Endothelial cell of umbilical vein (primary cell): Measurements from ENCODE around the gene STRN. TPM values are rescaled to one million over a fixed set of nuclear protein-coding genes. Genes with fewer than 3 reads are reported as not detected.

Experiments
- BruUV-seq: library from RNA; stranded (reverse); fragments of 400-500 nt; replicated peaks from 2 replicates; lab custom pipeline; 2021; lab: Mats Ljungman, UMichigan
- CTCF ChIA-PET: fragments of 300-600, 350-600 bp; sonication (Branson Sonifier 250); formaldehyde crosslinking; loops from one replicate; lab custom pipeline; 2021; ENCODE audit warnings: antibody characterized with exemption, inconsistent platforms; lab: Charles Lee
- POLR2A ChIA-PET: fragments of 300-600, 350-600 bp; sonication (Branson Sonifier 250); formaldehyde crosslinking; loops from one replicate; lab custom pipeline; 2021; ENCODE audit warnings: antibody characterized with exemption, inconsistent platforms; lab: Charles Lee
- DNase-seq: peaks from one replicate; pipeline ENCODE4 v3.0.0-alpha.2; 2011; ENCODE audit warnings: low read depth, low spot score
- FAIRE-seq: peaks from 2 replicates; lab custom pipeline; 2011; peaks lifted over from hg19 to GRCh38; lab: Jason Lieb, UNC
- H2AFZ ChIP-seq: 2 replicates; pipeline ENCODE4 v1.6.0; 2012; ENCODE audit warnings: low read depth, low read length, control low read depth, inconsistent platforms
- H3K27ac ChIP-seq: 2 replicates; pipeline ENCODE4 v1.5.1; 2011; ENCODE audit warnings: low read depth, mild to moderate bottlenecking, control low read depth, low read length, moderate library complexity; ENCODE audit not compliant: insufficient read depth
- H3K27me3 ChIP-seq, 2 experiments: 2 replicates each; pipeline versions ENCODE4 v1.6.0 to v1.6.1; 2011; ENCODE audit warnings: low read length in 2 of 2, mixed read lengths in 1 of 2; ENCODE audit not compliant: control insufficient read depth in 2 of 2, insufficient read depth in 2 of 2
- H3K36me3 ChIP-seq, 2 experiments: 2 replicates in 1 of 2; 3 replicates in 1 of 2; pipeline ENCODE4 v1.5.1; 2011; ENCODE audit warnings: low read length in 2 of 2, mild to moderate bottlenecking in 1 of 2, moderate library complexity in 1 of 2; ENCODE audit not compliant: control insufficient read depth in 2 of 2, insufficient read depth in 2 of 2; ENCODE audit errors: extremely low read depth in 1 of 2
- H3K4me1 ChIP-seq: 3 replicates; pipeline ENCODE4 v1.5.1; 2011; ENCODE audit warnings: mild to moderate bottlenecking, low read length; ENCODE audit not compliant: control insufficient read depth, insufficient read depth; ENCODE audit errors: extremely low read depth
- H3K4me2 ChIP-seq: 2 replicates; pipeline ENCODE4 v1.6.1; 2011; ENCODE audit warnings: low read length, control low read depth, mixed read lengths; ENCODE audit not compliant: insufficient read depth
- H3K4me3 ChIP-seq, 3 experiments: fragments of 200-600 bp in 1 of 3; sonication (generic), shearing (Covaris generic) in 1 of 3; replicated peaks in 1 of 3; 2 replicates each; pipeline ENCODE4 v1.5.1; 2011 to 2016; ENCODE audit warnings: control low read depth in 3 of 3, low read length in 3 of 3, mild to moderate bottlenecking in 2 of 3, inconsistent platforms in 1 of 3, low read depth in 1 of 3, moderate library complexity in 1 of 3; ENCODE audit not compliant: insufficient read depth in 1 of 3
- H3K79me2 ChIP-seq: 2 replicates; pipeline ENCODE4 v1.6.0; 2012; ENCODE audit warnings: low read length, inconsistent platforms; ENCODE audit not compliant: control insufficient read depth, insufficient read depth
- H3K9ac ChIP-seq: replicated peaks from 2 replicates; pipeline ENCODE3; 2011; ENCODE audit warnings: low read length, control low read depth; ENCODE audit not compliant: insufficient read depth; ENCODE audit errors: extremely low read depth
- H3K9me1 ChIP-seq: replicated peaks from 3 replicates; pipeline ENCODE4 v1.6.0; 2011; ENCODE audit warnings: mild to moderate bottlenecking, low read length; ENCODE audit not compliant: control insufficient read depth, insufficient read depth; ENCODE audit errors: extremely low read depth
- H3K9me3 ChIP-seq: replicated peaks from 2 replicates; pipeline ENCODE4 v1.5.1; 2012; ENCODE audit warnings: low read length, inconsistent platforms; ENCODE audit not compliant: control insufficient read depth, insufficient read depth
- H4K20me1 ChIP-seq: replicated peaks from 2 replicates; pipeline ENCODE3; 2011; ENCODE audit warnings: mild to moderate bottlenecking, low read length; ENCODE audit not compliant: control insufficient read depth, insufficient read depth; ENCODE audit errors: extremely low read depth
- EZH2 ChIP-seq: IDR thresholded peaks from 2 replicates; pipeline ENCODE4 v1.6.1; 2012; ENCODE audit warnings: borderline replicate concordance, low read depth, mild to moderate bottlenecking, moderate library complexity, low read length, inconsistent platforms; ENCODE audit not compliant: severe bottlenecking
- FOS ChIP-seq: IDR thresholded peaks from 2 replicates; pipeline ENCODE4 v1.6.1; 2011; ENCODE audit warnings: mild to moderate bottlenecking, low read length, moderate library complexity, borderline replicate concordance; ENCODE audit not compliant: insufficient read depth
- GATA2 ChIP-seq: IDR thresholded peaks from 2 replicates; pipeline ENCODE4 v1.7.0; 2011; ENCODE audit warnings: low read depth, mild to moderate bottlenecking, moderate library complexity, mixed read lengths, low read length; ENCODE audit not compliant: insufficient read length, insufficient read depth
- JUN ChIP-seq: IDR thresholded peaks from 2 replicates; pipeline ENCODE4 v1.6.1; 2011; ENCODE audit warnings: borderline replicate concordance, low read depth; ENCODE audit not compliant: insufficient read length, insufficient read depth
- MYC ChIP-seq: IDR thresholded peaks from one replicate; pipeline ENCODE4 v1.6.1; 2011; ENCODE audit warnings: mild to moderate bottlenecking, low read depth, low read length
- POLR2AphosphoS5 ChIP-seq: IDR thresholded peaks from 2 replicates; pipeline ENCODE4 v1.6.1; 2012; ENCODE audit warnings: low read depth, mild to moderate bottlenecking, control low read depth, low read length, moderate library complexity; ENCODE audit not compliant: insufficient read depth
- dilution Hi-C: fragments of 300-500 bp; cut with MboI; formaldehyde crosslinking; loops from one replicate; pipeline ENCODE4 v1.15.0; 2019; ENCODE audit warnings: low sequenced_read_pairs; ENCODE audit not compliant: extremely low pct_ligation_motif_present
- intact Hi-C: fragments of 100-400 bp; cut with micrococcal nuclease; formaldehyde crosslinking; loops from one replicate; pipeline ENCODE4 v1.10.0; 2022
- polyA plus RNA-seq, 4 experiments: library from polyadenylated mRNA; depleted of rRNA in 3 of 4; stranded (reverse) in 3 of 4; unstranded in 1 of 4; fragments of >200 nt; gene quantifications; 2 replicates each; pipeline versions ENCODE4 v1.2.1 to v1.2.3, GENCODE V29; 2011 to 2012; ENCODE audit warnings: missing spikeins in 1 of 4
- total RNA-seq: library from RNA; stranded (reverse); gene quantifications from 2 replicates; pipeline ENCODE4 v1.2.3, GENCODE V29; 2021
- TF ChIP-seq, protein P1 (sequence below), 2 donors: IDR thresholded peaks; 1 replicate in 1 of 2; 2 replicates in 1 of 2; pipeline ENCODE4 v1.5.1; 2011; ENCODE audit warnings: low read length in 2 of 2, mild to moderate bottlenecking in 2 of 2, moderate library complexity in 2 of 2, control low read depth in 1 of 2, inconsistent platforms in 1 of 2, low read depth in 1 of 2; ENCODE audit not compliant: insufficient read depth in 1 of 2; ENCODE audit errors: extremely low read depth in 1 of 2
- TF ChIP-seq, protein P2 (sequence below): IDR thresholded peaks from 2 replicates; pipeline ENCODE4 v1.6.1; 2011; ENCODE audit not compliant: insufficient read depth, insufficient read length

Gene STRN
- total and polyA plus RNA-seq, 2 donors (not counting 3 experiments of a cell fraction or from before 2014, with no cell fraction given), result 6.7 to 33.4 TPM

DNA sequence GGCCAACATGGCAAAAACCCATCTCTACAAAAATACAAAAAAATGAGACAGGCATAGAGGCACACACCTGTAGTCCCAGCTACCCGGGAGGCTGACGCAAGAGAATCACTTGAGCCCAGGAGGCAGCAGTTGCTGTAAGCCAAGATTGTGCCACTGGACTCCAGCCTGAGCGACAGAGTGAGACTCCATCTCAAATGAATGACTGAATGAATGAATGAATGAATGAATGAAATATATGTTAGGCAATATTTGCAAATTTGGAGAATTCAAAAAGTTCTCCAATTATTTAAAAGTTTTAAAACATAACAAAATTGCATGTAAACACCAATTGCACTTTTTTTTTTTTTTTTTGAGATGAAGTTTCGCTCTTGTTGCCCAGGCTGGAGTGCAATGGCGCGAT lies 61.7 kb downstream of the STRN start:
- no peak overlapping the region for H3K27ac ChIP-seq
- H3K79me2 ChIP-seq, result no peaks in the 10 kb centered on the region
- intact Hi-C loops (no loop called here), dilution Hi-C loops (no loop called here)
- H3K4me2 ChIP-seq, result no peak overlapping the region
- FAIRE-seq (no peak), DNase-seq (no peak)
- no peaks in the 10 kb centered on the region for H3K4me1 ChIP-seq
- POLR2A ChIA-PET, result no interaction called here
- no peak overlapping the region for H3K9ac ChIP-seq
- no peak overlapping the region for H3K4me3 ChIP-seq
- TF ChIP-seq GATA2, result no peak
- TF ChIP-seq FOS, result no peak
- no peak for TF ChIP-seq POLR2AphosphoS5
- no peak for TF ChIP-seq JUN
- no peak for TF ChIP-seq MYC
- TF ChIP-seq, protein P1, sequence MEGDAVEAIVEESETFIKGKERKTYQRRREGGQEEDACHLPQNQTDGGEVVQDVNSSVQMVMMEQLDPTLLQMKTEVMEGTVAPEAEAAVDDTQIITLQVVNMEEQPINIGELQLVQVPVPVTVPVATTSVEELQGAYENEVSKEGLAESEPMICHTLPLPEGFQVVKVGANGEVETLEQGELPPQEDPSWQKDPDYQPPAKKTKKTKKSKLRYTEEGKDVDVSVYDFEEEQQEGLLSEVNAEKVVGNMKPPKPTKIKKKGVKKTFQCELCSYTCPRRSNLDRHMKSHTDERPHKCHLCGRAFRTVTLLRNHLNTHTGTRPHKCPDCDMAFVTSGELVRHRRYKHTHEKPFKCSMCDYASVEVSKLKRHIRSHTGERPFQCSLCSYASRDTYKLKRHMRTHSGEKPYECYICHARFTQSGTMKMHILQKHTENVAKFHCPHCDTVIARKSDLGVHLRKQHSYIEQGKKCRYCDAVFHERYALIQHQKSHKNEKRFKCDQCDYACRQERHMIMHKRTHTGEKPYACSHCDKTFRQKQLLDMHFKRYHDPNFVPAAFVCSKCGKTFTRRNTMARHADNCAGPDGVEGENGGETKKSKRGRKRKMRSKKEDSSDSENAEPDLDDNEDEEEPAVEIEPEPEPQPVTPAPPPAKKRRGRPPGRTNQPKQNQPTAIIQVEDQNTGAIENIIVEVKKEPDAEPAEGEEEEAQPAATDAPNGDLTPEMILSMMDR (IDR thresholded peaks at IDR 0.05; ENCODE audit: extremely low read depth in 1 of 2, insufficient read depth in 1 of 2, low read depth in 1 of 2, low read length in 2 of 2), result no peak
- TF ChIP-seq, protein P2, sequence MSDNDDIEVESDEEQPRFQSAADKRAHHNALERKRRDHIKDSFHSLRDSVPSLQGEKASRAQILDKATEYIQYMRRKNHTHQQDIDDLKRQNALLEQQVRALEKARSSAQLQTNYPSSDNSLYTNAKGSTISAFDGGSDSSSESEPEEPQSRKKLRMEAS, result no peak
- TF ChIP-seq EZH2, result no peak
- CTCF ChIA-PET, result no interaction called here
- H2AFZ ChIP-seq, result no peak overlapping the region
- BruUV-seq, result no TSS peak
- H3K27me3 ChIP-seq, result no peaks in the 10 kb centered on the region
- H4K20me1 ChIP-seq, result no peaks in the 10 kb centered on the region
- no peaks in the 10 kb centered on the region for H3K9me1 ChIP-seq
- H3K36me3 ChIP-seq, result peaks cover 0 to 1% of the 10 kb centered on the region in 2 experiments
- H3K9me3 ChIP-seq, result no peaks in the 10 kb centered on the region
